Measurements from ENCODE around the gene F7. TPM values are rescaled to one million over a fixed set of nuclear protein-coding genes. Genes with fewer than 3 reads are reported as not detected.

The F7 gene
- total and polyA plus RNA-seq, 3 donors from 2014 or later: 2.2 to 4.9 (median 2.4) TPM

- no peak for TF ChIP-seq CTCF (IDR thresholded peaks at IDR 0.05)
- no peak for TF ChIP-seq POLR2A (IDR thresholded peaks at IDR 0.05)
- no peak overlapping the region for H3K27ac ChIP-seq
- no peaks in the 10 kb centered on the region for H3K4me1 ChIP-seq
- H3K27me3 ChIP-seq: no peaks in the 10 kb centered on the region
- no peaks in the 10 kb centered on the region for H3K9me3 ChIP-seq
- H3K36me3 ChIP-seq (ENCODE audit: low read depth, missing control alignments): no peaks in the 10 kb centered on the region
- WGBS, 2 donors: 95 to 96% methylated on average over 13 of the region's 13 CpGs
- H3K4me3 ChIP-seq: no peak overlapping the region
- intact Hi-C loops (cut with DNase I; ENCODE audit: low total_unique reads): no loop called here
- no peak for DNase-seq
Measured at GRCh38 chr13:113148407-113148806, 42.8 kb downstream of the F7 start.

GRCh38 chr13:113148940-113149503, 43.4 kb downstream of the F7 start:
- intact Hi-C loops (cut with DNase I; ENCODE audit: low total_unique reads): no loop called here
- no peaks in the 10 kb centered on the region for H3K36me3 ChIP-seq (ENCODE audit: low read depth, missing control alignments)
- TF ChIP-seq CTCF (IDR thresholded peaks at IDR 0.05) (no peak), POLR2A (IDR thresholded peaks at IDR 0.05) (no peak)
- H3K4me1 ChIP-seq: no peaks in the 10 kb centered on the region
- no peaks in the 10 kb centered on the region for H3K9me3 ChIP-seq
- WGBS, 2 donors: 94 to 95% methylated on average over 19 to 38 of the region's 38 CpGs
- H3K27me3 ChIP-seq: no peaks in the 10 kb centered on the region
- H3K27ac ChIP-seq: no peak overlapping the region
- DNase-seq: no peak
- H3K4me3 ChIP-seq: no peak overlapping the region

- Histone ChIP-seq H3K4me1 (no peaks in the 10 kb centered on the region), H3K9me3 (no peaks in the 10 kb centered on the region), H3K36me3 (ENCODE audit: low read depth, missing control alignments) (no peaks in the 10 kb centered on the region), H3K4me3 (no peak overlapping the region), H3K27ac (no peak overlapping the region), H3K27me3 (no peaks in the 10 kb centered on the region)
- TF ChIP-seq CTCF (IDR thresholded peaks at IDR 0.05) (no peak), POLR2A (IDR thresholded peaks at IDR 0.05) (no peak)
- WGBS, 2 donors: 90 to 91% methylated on average over 25 of the region's 26 CpGs
- intact Hi-C loops (cut with DNase I; ENCODE audit: low total_unique reads): no loop called here
- no peak for DNase-seq
Measured at GRCh38 chr13:113149711-113150549, 44.3 kb downstream of the F7 start.

DNA sequence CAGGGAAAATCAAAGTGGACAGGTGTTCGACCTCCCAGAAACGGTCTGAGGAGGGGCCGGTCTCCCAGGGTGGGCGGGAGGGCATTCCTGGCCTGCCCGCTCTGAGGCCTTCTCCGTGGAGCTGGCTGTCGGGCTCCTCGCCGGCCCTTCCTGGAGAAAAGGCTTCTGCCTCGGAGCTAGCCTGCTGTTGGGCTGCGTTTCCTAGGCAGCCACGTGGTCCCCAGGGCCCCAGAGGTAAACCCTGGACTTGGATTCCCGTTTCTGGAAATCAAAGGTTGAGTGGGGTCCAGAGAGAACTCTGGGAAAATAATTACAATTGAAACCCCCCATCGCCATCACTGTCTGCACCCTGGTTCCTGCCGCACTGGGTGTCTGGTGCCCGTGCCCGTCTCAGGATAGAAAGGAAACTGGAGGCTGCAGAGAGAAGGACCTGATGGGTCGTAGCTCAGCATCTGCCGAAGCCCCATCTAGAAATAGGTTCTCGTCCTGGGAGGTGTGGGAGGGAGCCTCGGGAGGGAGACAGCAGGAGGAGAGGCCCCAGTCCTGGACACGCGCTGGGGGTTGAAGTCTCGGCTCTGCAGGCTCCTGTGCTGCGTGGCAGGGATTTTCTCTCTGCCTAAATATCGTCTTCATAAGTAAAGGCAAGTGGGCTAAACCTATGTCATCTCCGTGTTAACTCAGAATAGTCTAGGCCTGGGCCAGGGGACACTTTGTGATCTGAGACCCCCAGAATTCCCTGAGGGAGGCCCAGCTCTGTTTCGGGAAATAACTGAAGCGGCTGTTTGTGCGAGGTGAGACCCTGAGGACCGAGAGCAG, 45.2 kb downstream of the F7 start:
- Histone ChIP-seq H3K4me1 (no peaks in the 10 kb centered on the region), H3K4me3 (no peak overlapping the region), H3K27me3 (no peaks in the 10 kb centered on the region), H3K36me3 (ENCODE audit: low read depth, missing control alignments) (no peaks in the 10 kb centered on the region), H3K9me3 (no peaks in the 10 kb centered on the region), H3K27ac (no peak overlapping the region)
- WGBS, 2 donors: 86 to 89% methylated on average over 25 to 31 of the region's 31 CpGs
- intact Hi-C loops (cut with DNase I; ENCODE audit: low total_unique reads): no loop called here
- no peak for TF ChIP-seq CTCF (IDR thresholded peaks at IDR 0.05)
- no peak for DNase-seq
